ENCODE data around the gene CEP78.
"Not testable (repeated sequence)": the region's sequence is repeated elsewhere in the genome, so short reads cannot be mapped to it uniquely, and the experiment has no call there.

Gene CEP78

GRCh38 chr9:78238046-78239038 lies 2.5 kb downstream of the CEP78 start:
- DNase-seq, result no peak

GRCh38 chr9:78239506-78239905 lies 3.6 kb downstream of the CEP78 start:
- DNase-seq, result no peak

- DNase-seq, result no peak
Observed at GRCh38 chr9:78242041-78242440, 6.2 kb downstream of the CEP78 start.

GRCh38 chr9:78243130-78243529 lies 7.3 kb downstream of the CEP78 start:
- no peak for DNase-seq

- DNase-seq, result no peak
Observed at GRCh38 chr9:78245401-78245800, 9.5 kb downstream of the CEP78 start.

- DNase-seq, result no peak
Observed at GRCh38 chr9:78248635-78249034, 12.8 kb downstream of the CEP78 start.

GRCh38 chr9:78249542-78249941 lies 13.7 kb downstream of the CEP78 start:
- DNase-seq, result no peak

GRCh38 chr9:78252616-78253015 lies 16.7 kb downstream of the CEP78 start:
- no peak for DNase-seq

GRCh38 chr9:78253285-78253684 lies 17.4 kb downstream of the CEP78 start:
- DNase-seq, result no peak

GRCh38 chr9:78261403-78262001 lies 25.6 kb downstream of the CEP78 start:
- no peak for DNase-seq

GRCh38 chr9:78262655-78263054 lies 26.8 kb downstream of the CEP78 start:
- DNase-seq, result no peak

GRCh38 chr9:78267889-78268288 lies 32.0 kb downstream of the CEP78 start:
- no peak for DNase-seq

GRCh38 chr9:78269784-78270183 lies 33.9 kb downstream of the CEP78 start:
- no peak for DNase-seq

GRCh38 chr9:78272307-78272706 lies 36.4 kb downstream of the CEP78 start:
- DNase-seq, result no peak

GRCh38 chr9:78273761-78274160 lies 37.9 kb downstream of the CEP78 start:
- no peak for DNase-seq

GRCh38 chr9:78278177-78278777 lies 42.4 kb downstream of the CEP78 start:
- no peak for DNase-seq

GRCh38 chr9:78278801-78279200 lies 42.9 kb downstream of the CEP78 start:
- no peak for DNase-seq

GRCh38 chr9:78280982-78281668 lies 45.2 kb downstream of the CEP78 start:
- no peak for DNase-seq

GRCh38 chr9:78284181-78284580 lies 48.3 kb downstream of the CEP78 start:
- DNase-seq, result not testable (repeated sequence)

GRCh38 chr9:78286125-78286524 lies 50.2 kb downstream of the CEP78 start:
- DNase-seq, result no peak

- DNase-seq, result no peak
Observed at GRCh38 chr9:78286946-78287388, 51.1 kb downstream of the CEP78 start.

GRCh38 chr9:78288214-78288892 lies 52.5 kb downstream of the CEP78 start:
- DNase-seq, result no peak

GRCh38 chr9:78289474-78289873 lies 53.6 kb downstream of the CEP78 start:
- no peak for DNase-seq

Measured in CD4-positive, alpha-beta T cell treated with Interleukin-15 for 1 hour (primary cell).